ENCODE data around the gene INTS13.
A peak's percentile ranks its signal among the peaks of the same experiment; 100 is the strongest.
"Not testable (repeated sequence)": the region's sequence is repeated elsewhere in the genome, so short reads cannot be mapped to it uniquely, and the experiment has no call there.

The INTS13 gene

DNA sequence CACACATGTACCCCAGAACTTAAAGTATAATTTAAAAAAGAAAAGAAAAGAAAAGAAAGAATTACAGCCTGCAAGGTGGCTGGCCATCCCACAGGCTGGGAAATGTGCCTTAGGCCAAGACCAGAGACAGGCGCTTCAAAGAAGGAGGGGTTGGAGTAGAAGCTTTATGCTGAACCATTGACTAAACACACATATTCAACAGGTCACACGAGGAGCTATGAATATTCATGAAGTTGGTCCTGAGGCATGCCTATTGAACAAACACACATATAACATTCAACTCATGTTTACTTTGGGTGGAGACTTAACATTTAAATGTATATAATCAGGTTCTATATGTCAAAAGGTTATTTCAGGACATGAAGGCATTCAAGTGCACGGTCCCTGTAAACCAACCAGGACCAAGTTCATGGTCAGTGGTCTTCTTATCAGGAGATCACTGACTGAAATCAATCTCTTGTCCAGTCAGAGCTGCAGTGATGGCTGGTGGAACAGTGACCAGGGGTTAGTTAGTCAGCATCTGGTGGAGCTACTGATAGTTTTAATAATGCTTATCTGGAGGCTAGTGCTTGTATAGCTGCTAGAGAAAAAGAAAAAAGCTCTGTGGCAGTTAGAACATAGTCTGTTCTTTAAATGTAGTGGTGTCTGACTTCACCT, 69.2 kb downstream of the INTS13 start:
- no peak for TF ChIP-seq EZH2phosphoT487 (IDR thresholded peaks at IDR 0.05; ENCODE audit: borderline replicate concordance, low read length)
- TF ChIP-seq, protein P1, sequence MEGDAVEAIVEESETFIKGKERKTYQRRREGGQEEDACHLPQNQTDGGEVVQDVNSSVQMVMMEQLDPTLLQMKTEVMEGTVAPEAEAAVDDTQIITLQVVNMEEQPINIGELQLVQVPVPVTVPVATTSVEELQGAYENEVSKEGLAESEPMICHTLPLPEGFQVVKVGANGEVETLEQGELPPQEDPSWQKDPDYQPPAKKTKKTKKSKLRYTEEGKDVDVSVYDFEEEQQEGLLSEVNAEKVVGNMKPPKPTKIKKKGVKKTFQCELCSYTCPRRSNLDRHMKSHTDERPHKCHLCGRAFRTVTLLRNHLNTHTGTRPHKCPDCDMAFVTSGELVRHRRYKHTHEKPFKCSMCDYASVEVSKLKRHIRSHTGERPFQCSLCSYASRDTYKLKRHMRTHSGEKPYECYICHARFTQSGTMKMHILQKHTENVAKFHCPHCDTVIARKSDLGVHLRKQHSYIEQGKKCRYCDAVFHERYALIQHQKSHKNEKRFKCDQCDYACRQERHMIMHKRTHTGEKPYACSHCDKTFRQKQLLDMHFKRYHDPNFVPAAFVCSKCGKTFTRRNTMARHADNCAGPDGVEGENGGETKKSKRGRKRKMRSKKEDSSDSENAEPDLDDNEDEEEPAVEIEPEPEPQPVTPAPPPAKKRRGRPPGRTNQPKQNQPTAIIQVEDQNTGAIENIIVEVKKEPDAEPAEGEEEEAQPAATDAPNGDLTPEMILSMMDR (IDR thresholded peaks at IDR 0.05; ENCODE audit: low read depth, low read length, poor library complexity, severe bottlenecking): no peak
- H3K4me2 ChIP-seq (ENCODE audit: low read length): no peak overlapping the region
- no peaks in the 10 kb centered on the region for H3K79me2 ChIP-seq (ENCODE audit: control insufficient read depth, low read length)
- no peaks in the 10 kb centered on the region for H4K20me1 ChIP-seq (ENCODE audit: control insufficient read depth, insufficient read depth, low read depth, low read length)
- H3K4me1 ChIP-seq (ENCODE audit: control insufficient read depth, low read length): peaks cover 26% of the 10 kb centered on the region
- H3F3A ChIP-seq (ENCODE audit: control insufficient read depth, insufficient read depth): no peaks in the 10 kb centered on the region
- no peak overlapping the region for H3K27ac ChIP-seq (ENCODE audit: low read depth, low read length)
- H3K4me3 ChIP-seq (ENCODE audit: low read length): no peak overlapping the region
- H3K36me3 ChIP-seq (ENCODE audit: control insufficient read depth, low read length): no peaks in the 10 kb centered on the region
- no peaks in the 10 kb centered on the region for H3K9me2 ChIP-seq (replicated peaks; ENCODE audit: control insufficient read depth, low read length)
- H3K27me3 ChIP-seq (ENCODE audit: control insufficient read depth, low read length): no peaks in the 10 kb centered on the region
- no peaks in the 10 kb centered on the region for H3K9me3 ChIP-seq (ENCODE audit: control insufficient read depth, insufficient read depth, low read length)

DNA sequence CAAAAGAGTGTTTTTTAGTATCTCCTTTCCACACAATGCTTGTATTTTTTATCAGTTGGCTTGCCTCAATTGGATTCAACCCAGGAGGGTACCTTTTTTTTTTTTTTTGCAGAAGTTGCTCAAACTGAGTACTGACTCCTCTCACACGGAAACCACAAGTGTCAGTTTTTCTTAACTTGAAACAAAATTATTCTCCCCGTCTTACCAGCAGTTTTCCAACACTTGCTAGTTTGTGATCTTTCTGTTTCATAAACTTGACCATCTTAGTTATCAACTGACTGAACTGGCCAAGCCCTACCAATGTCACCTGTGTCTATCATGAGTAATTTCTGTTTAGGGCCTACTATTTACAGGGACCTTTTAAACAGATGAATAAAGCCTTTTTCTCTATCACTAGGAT, 70.7 kb downstream of the INTS13 start:
- Histone ChIP-seq H3K9me2 (replicated peaks; ENCODE audit: control insufficient read depth, low read length) (no peaks in the 10 kb centered on the region), H3F3A (ENCODE audit: control insufficient read depth, insufficient read depth) (no peaks in the 10 kb centered on the region), H3K36me3 (ENCODE audit: control insufficient read depth, low read length) (no peaks in the 10 kb centered on the region), H3K4me2 (ENCODE audit: low read length) (peak overlapping the region; percentile 7; the same call in 1 of the 2 replicates), H3K4me3 (ENCODE audit: low read length) (no peak overlapping the region), H3K27me3 (ENCODE audit: control insufficient read depth, low read length) (no peaks in the 10 kb centered on the region), H3K27ac (ENCODE audit: low read depth, low read length) (no peak overlapping the region), H4K20me1 (ENCODE audit: control insufficient read depth, insufficient read depth, low read depth, low read length) (no peaks in the 10 kb centered on the region), H3K9me3 (ENCODE audit: control insufficient read depth, insufficient read depth, low read length) (no peaks in the 10 kb centered on the region), H3K4me1 (ENCODE audit: control insufficient read depth, low read length) (peaks cover 25% of the 10 kb centered on the region), H3K79me2 (ENCODE audit: control insufficient read depth, low read length) (no peaks in the 10 kb centered on the region)
- TF ChIP-seq EZH2phosphoT487 (IDR thresholded peaks at IDR 0.05; ENCODE audit: borderline replicate concordance, low read length): no peak
- TF ChIP-seq, protein P1 (IDR thresholded peaks at IDR 0.05; ENCODE audit: low read depth, low read length, poor library complexity, severe bottlenecking): no peak

DNA sequence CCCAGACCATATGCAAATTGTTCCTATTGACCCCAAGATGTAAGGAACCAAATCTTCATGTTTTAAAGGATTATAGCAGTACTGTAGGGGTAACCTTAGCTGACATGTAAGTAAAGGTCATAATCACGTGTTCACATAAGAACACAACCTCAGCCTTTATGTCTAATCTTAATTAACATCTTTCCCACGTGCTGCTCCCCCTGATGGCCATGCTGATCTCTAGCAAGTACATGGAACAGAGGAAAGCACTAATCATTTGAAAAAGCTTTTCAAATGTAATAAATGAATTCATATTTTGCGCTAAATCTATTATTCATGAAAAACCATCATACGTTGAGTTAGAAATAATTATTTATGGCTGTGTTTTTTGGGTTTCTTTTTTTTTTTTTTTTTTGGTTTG, 74.3 kb downstream of the INTS13 start:
- Histone ChIP-seq H3K9me3 (ENCODE audit: control insufficient read depth, insufficient read depth, low read length) (no peaks in the 10 kb centered on the region), H3K4me3 (ENCODE audit: low read length) (no peak overlapping the region), H3K27me3 (ENCODE audit: control insufficient read depth, low read length) (no peaks in the 10 kb centered on the region), H3K4me1 (ENCODE audit: control insufficient read depth, low read length) (peaks cover 5% of the 10 kb centered on the region), H3K27ac (ENCODE audit: low read depth, low read length) (no peak overlapping the region), H3K36me3 (ENCODE audit: control insufficient read depth, low read length) (no peaks in the 10 kb centered on the region), H3K9me2 (replicated peaks; ENCODE audit: control insufficient read depth, low read length) (no peaks in the 10 kb centered on the region), H4K20me1 (ENCODE audit: control insufficient read depth, insufficient read depth, low read depth, low read length) (no peaks in the 10 kb centered on the region), H3K4me2 (ENCODE audit: low read length) (no peak overlapping the region), H3F3A (ENCODE audit: control insufficient read depth, insufficient read depth) (no peaks in the 10 kb centered on the region), H3K79me2 (ENCODE audit: control insufficient read depth, low read length) (no peaks in the 10 kb centered on the region)
- no peak for TF ChIP-seq EZH2phosphoT487 (IDR thresholded peaks at IDR 0.05; ENCODE audit: borderline replicate concordance, low read length)
- TF ChIP-seq, protein P1 (IDR thresholded peaks at IDR 0.05; ENCODE audit: low read depth, low read length, poor library complexity, severe bottlenecking): peak; percentile 62

DNA sequence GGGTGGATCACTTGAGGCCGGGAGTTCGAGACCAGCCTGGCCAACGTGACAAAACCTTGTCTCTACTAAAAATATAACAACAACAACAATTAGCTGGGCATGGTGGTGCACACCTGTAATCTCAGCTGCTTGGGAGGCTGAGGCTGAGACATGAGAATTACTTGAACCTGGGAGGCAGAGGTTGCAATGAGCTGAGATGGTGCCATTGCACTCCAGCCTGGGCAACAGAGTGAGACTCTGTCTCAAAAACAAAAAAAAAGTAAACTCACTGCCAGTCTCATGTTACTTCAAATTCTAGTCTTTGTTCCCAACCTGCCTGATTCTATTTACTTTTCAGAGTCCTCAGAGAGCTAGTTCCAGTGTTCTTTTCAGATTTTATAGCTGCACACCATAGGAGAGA, 75.0 kb downstream of the INTS13 start:
- H3K79me2 ChIP-seq (ENCODE audit: control insufficient read depth, low read length); H3K36me3 ChIP-seq (ENCODE audit: control insufficient read depth, low read length); H3K4me3 ChIP-seq (ENCODE audit: low read length); H3K27ac ChIP-seq (ENCODE audit: low read depth, low read length); H4K20me1 ChIP-seq (ENCODE audit: control insufficient read depth, insufficient read depth, low read depth, low read length); H3F3A ChIP-seq (ENCODE audit: control insufficient read depth, insufficient read depth); H3K9me2 ChIP-seq (replicated peaks; ENCODE audit: control insufficient read depth, low read length); H3K9me3 ChIP-seq (ENCODE audit: control insufficient read depth, insufficient read depth, low read length); H3K27me3 ChIP-seq (ENCODE audit: control insufficient read depth, low read length); H3K4me2 ChIP-seq (ENCODE audit: low read length); H3K4me1 ChIP-seq (ENCODE audit: control insufficient read depth, low read length): not testable (repeated sequence)
